Ureter (tissue), 1 donor: Measurements from ENCODE around the gene TEX54. TPM values are rescaled to one million over a fixed set of nuclear protein-coding genes. Genes with fewer than 3 reads are reported as not detected.
"Not testable (repeated sequence)": the region's sequence is repeated elsewhere in the genome, so short reads cannot be mapped to it uniquely, and the experiment has no call there.

Experiments
- DNase-seq: peaks from one replicate; pipeline ENCODE4 v3.0.0-alpha.2; 2020; ENCODE audit warnings: low spot score
- total RNA-seq: library from RNA; stranded (reverse); gene quantifications from one replicate; pipeline ENCODE4 v1.2.4, GENCODE V29; 2023
- donor health status: DM: yes; HTN: yes; CAD: no.

Gene TEX54
- total RNA-seq, 1 donor from 2014 or later: not detected

- peak; percentile 98 for DNase-seq
These were observed 23.1 kb upstream of the TEX54 start for GRCh38 chr11:62855571-62856332.

GRCh38 chr11:62854825-62855570 lies 22.4 kb upstream of the TEX54 start:
- no peak for DNase-seq

- no peak for DNase-seq
These were observed 21.6 kb upstream of the TEX54 start for GRCh38 chr11:62854013-62854824.

GRCh38 chr11:62853279-62853965 lies 20.8 kb upstream of the TEX54 start:
- DNase-seq: no peak

- DNase-seq: no peak
These were observed 20.0 kb upstream of the TEX54 start for GRCh38 chr11:62852523-62853188.

- no peak for DNase-seq
These were observed 19.3 kb upstream of the TEX54 start for GRCh38 chr11:62851807-62852522.

GRCh38 chr11:62850911-62851806 lies 18.5 kb upstream of the TEX54 start:
- no peak for DNase-seq

- no peak for DNase-seq
These were observed 15.2 kb upstream of the TEX54 start for GRCh38 chr11:62847767-62848314.

GRCh38 chr11:62846177-62846576 lies 13.5 kb upstream of the TEX54 start:
- no peak for DNase-seq

- no peak for DNase-seq
These were observed 11.5 kb upstream of the TEX54 start for GRCh38 chr11:62844154-62844553.

GRCh38 chr11:62843466-62843865 lies 10.8 kb upstream of the TEX54 start:
- DNase-seq: no peak

GRCh38 chr11:62842891-62843290 lies 10.2 kb upstream of the TEX54 start:
- not testable (repeated sequence) for DNase-seq

GRCh38 chr11:62842171-62842741 lies 9.6 kb upstream of the TEX54 start:
- DNase-seq: no peak

- peak; percentile 90 for DNase-seq
These were observed 8.9 kb upstream of the TEX54 start for GRCh38 chr11:62841361-62842170.

- peak; percentile 72 for DNase-seq
These were observed 8.2 kb upstream of the TEX54 start for GRCh38 chr11:62840721-62841360.

- DNase-seq: peak; percentile 94
These were observed 6.7 kb upstream of the TEX54 start, which contains the start of gene WDR74 for GRCh38 chr11:62839050-62839945. Gene WDR74, minus strand, starts transcription at chr11:62839590. Its CDS starts 20 bp downstream, at chr11:62839570.
